Activated CD8-positive, alpha-beta T cell treated with anti-CD3 and anti-CD28 coated beads, Interleukin-2, amount 10 ng/mL, durations not matched to agents 7 days and 5 days (primary cell): Measurements from ENCODE around the gene ENPP1. TPM values are rescaled to one million over a fixed set of nuclear protein-coding genes. Genes with fewer than 3 reads are reported as not detected.

Source experiments
- ATAC-seq: fragments of 150-1000 bp; cut with Tn5 transposase; one replicate; pipeline ENCODE4 v1.10.0; 2021; ENCODE audit warnings: moderate library complexity
- CTCF ChIA-PET: fragments of 350-600 bp; sonication (Branson Sonifier 250); formaldehyde crosslinking; loops from one replicate; lab custom pipeline; 2021; ENCODE audit warnings: antibody characterized with exemption; lab: Charles Lee
- POLR2A ChIA-PET: fragments of 350-600 bp; sonication (Branson Sonifier 250); formaldehyde crosslinking; loops from one replicate; lab custom pipeline; 2021; ENCODE audit warnings: antibody characterized with exemption; lab: Charles Lee
- DNase-seq: peaks from one replicate; pipeline ENCODE4 v3.0.0-alpha.2; 2020
- H3K27ac Mint-ChIP-seq: one replicate; pipeline ENCODE4 v1.8.0; 2021; ENCODE audit warnings: mild to moderate bottlenecking, mixed read lengths
- H3K27me3 Mint-ChIP-seq: one replicate; pipeline ENCODE4 v1.8.0; 2021; ENCODE audit warnings: low read depth, mixed read lengths
- H3K36me3 Mint-ChIP-seq: one replicate; pipeline ENCODE4 v1.8.0; 2021; ENCODE audit warnings: low read depth, mixed read lengths
- H3K4me1 Mint-ChIP-seq: one replicate; pipeline ENCODE4 v1.8.0; 2021; ENCODE audit warnings: low read depth, mixed read lengths
- H3K4me3 Mint-ChIP-seq: one replicate; pipeline ENCODE4 v1.8.0; 2021; ENCODE audit warnings: mild to moderate bottlenecking, mixed read lengths
- H3K9me3 Mint-ChIP-seq: one replicate; pipeline ENCODE4 v1.8.0; 2022; ENCODE audit warnings: mixed read lengths; ENCODE audit not compliant: insufficient read depth
- total RNA-seq, 2 experiments: library from RNA; stranded (reverse); gene quantifications; one replicate each; pipeline ENCODE4 v1.2.3, GENCODE V29; 2021

Gene ENPP1
- total RNA-seq: under 1 TPM; 0.29 to 0.50 TPM

- Mint-ChIP-seq H3K27me3 (peaks cover 69% of the 10 kb centered on the region), H3K9me3 (no peaks in the 10 kb centered on the region), H3K27ac (peak within 1 kb of the TSS; percentile 70), H3K4me1 (peaks cover 25% of the 10 kb centered on the region), H3K36me3 (no peaks in the 10 kb centered on the region), H3K4me3 (peak within 1 kb of the TSS; percentile 84)
- ATAC-seq (peak; percentile 80), DNase-seq (peak; percentile 64)
- ChIA-PET POLR2A (no interaction called here), CTCF (interaction anchor here (1.0 kb wide), 1 partner anchor 179 kb away, joined by 4 read pairs; the partner anchor contains the start of gene MED23)
Measured at GRCh38 chr6:131807644-131808459, at the start of gene ENPP1. ENPP1 (plus strand) TSS chr6:131808020; CDS start chr6:131808036, 16 bp downstream.

- H3K4me3 Mint-ChIP-seq: no peak overlapping the region
- ChIA-PET POLR2A (no interaction called here), CTCF (no interaction called here)
- no peak overlapping the region for H3K27ac Mint-ChIP-seq
- DNase-seq (no peak), ATAC-seq (no peak)
- no peaks in the 10 kb centered on the region for H3K9me3 Mint-ChIP-seq
- H3K4me1 Mint-ChIP-seq: no peaks in the 10 kb centered on the region
- no peaks in the 10 kb centered on the region for H3K36me3 Mint-ChIP-seq
- H3K27me3 Mint-ChIP-seq: peaks cover 19% of the 10 kb centered on the region
Measured at GRCh38 chr6:131758920-131759319, 48.9 kb upstream of the ENPP1 start.

- no peak for ATAC-seq
- Mint-ChIP-seq H3K36me3 (no peaks in the 10 kb centered on the region), H3K4me3 (no peak overlapping the region), H3K27ac (no peak overlapping the region), H3K9me3 (no peaks in the 10 kb centered on the region), H3K4me1 (no peaks in the 10 kb centered on the region), H3K27me3 (peaks cover 14% of the 10 kb centered on the region)
- no peak for DNase-seq
- POLR2A ChIA-PET: no interaction called here
- CTCF ChIA-PET: interaction anchor here (1.4 kb wide), 1 partner anchor 66 kb away, joined by 3 read pairs; no protein-coding TSS in a partner anchor
Measured at GRCh38 chr6:131761060-131761761, 46.6 kb upstream of the ENPP1 start.

- DNase-seq: no peak
- ChIA-PET CTCF (no interaction called here), POLR2A (no interaction called here)
- no peaks in the 10 kb centered on the region for H3K36me3 Mint-ChIP-seq
- no peak overlapping the region for H3K27ac Mint-ChIP-seq
- H3K27me3 Mint-ChIP-seq: peaks cover 14% of the 10 kb centered on the region
- no peak overlapping the region for H3K4me3 Mint-ChIP-seq
- ATAC-seq: no peak
- no peaks in the 10 kb centered on the region for H3K9me3 Mint-ChIP-seq
- no peaks in the 10 kb centered on the region for H3K4me1 Mint-ChIP-seq
Measured at GRCh38 chr6:131761762-131762067, 46.1 kb upstream of the ENPP1 start.

GRCh38 chr6:131762984-131763383 lies 44.8 kb upstream of the ENPP1 start:
- no peak for ATAC-seq
- H3K27me3 Mint-ChIP-seq: peaks cover 18% of the 10 kb centered on the region
- H3K27ac Mint-ChIP-seq: no peak overlapping the region
- no peaks in the 10 kb centered on the region for H3K4me1 Mint-ChIP-seq
- no peak overlapping the region for H3K4me3 Mint-ChIP-seq
- no peaks in the 10 kb centered on the region for H3K9me3 Mint-ChIP-seq
- H3K36me3 Mint-ChIP-seq: no peaks in the 10 kb centered on the region
- POLR2A ChIA-PET: no interaction called here
- CTCF ChIA-PET: no interaction called here
- DNase-seq: no peak

- DNase-seq: no peak
- peaks cover 15% of the 10 kb centered on the region for H3K27me3 Mint-ChIP-seq
- no peak overlapping the region for H3K27ac Mint-ChIP-seq
- ChIA-PET CTCF (no interaction called here), POLR2A (interaction anchor here (0.6 kb wide), 1 partner anchor 133 kb away, joined by 3 read pairs; no protein-coding TSS in a partner anchor)
- no peaks in the 10 kb centered on the region for H3K4me1 Mint-ChIP-seq
- no peaks in the 10 kb centered on the region for H3K36me3 Mint-ChIP-seq
- H3K9me3 Mint-ChIP-seq: no peaks in the 10 kb centered on the region
- no peak for ATAC-seq
- H3K4me3 Mint-ChIP-seq: no peak overlapping the region
Measured at GRCh38 chr6:131763749-131764148, 44.1 kb upstream of the ENPP1 start.

GRCh38 chr6:131764350-131764749 lies 43.5 kb upstream of the ENPP1 start:
- Mint-ChIP-seq H3K4me1 (no peaks in the 10 kb centered on the region), H3K27me3 (peaks cover 15% of the 10 kb centered on the region), H3K36me3 (no peaks in the 10 kb centered on the region), H3K27ac (no peak overlapping the region), H3K9me3 (no peaks in the 10 kb centered on the region), H3K4me3 (no peak overlapping the region)
- DNase-seq: no peak
- ChIA-PET POLR2A (no interaction called here), CTCF (no interaction called here)
- no peak for ATAC-seq

- Mint-ChIP-seq H3K4me1 (no peaks in the 10 kb centered on the region), H3K27ac (no peak overlapping the region), H3K4me3 (no peak overlapping the region), H3K36me3 (no peaks in the 10 kb centered on the region), H3K27me3 (peaks cover 13% of the 10 kb centered on the region), H3K9me3 (no peaks in the 10 kb centered on the region)
- CTCF ChIA-PET: no interaction called here
- no peak for ATAC-seq
- POLR2A ChIA-PET: no interaction called here
- DNase-seq: no peak
Measured at GRCh38 chr6:131765081-131765803, 42.6 kb upstream of the ENPP1 start.

- no peak overlapping the region for H3K4me3 Mint-ChIP-seq
- DNase-seq (no peak), ATAC-seq (no peak)
- no peaks in the 10 kb centered on the region for H3K36me3 Mint-ChIP-seq
- no peaks in the 10 kb centered on the region for H3K4me1 Mint-ChIP-seq
- POLR2A ChIA-PET: no interaction called here
- no peak overlapping the region for H3K27ac Mint-ChIP-seq
- no peaks in the 10 kb centered on the region for H3K9me3 Mint-ChIP-seq
- peaks cover 16% of the 10 kb centered on the region for H3K27me3 Mint-ChIP-seq
- CTCF ChIA-PET: no interaction called here
Measured at GRCh38 chr6:131765804-131766135, 42.0 kb upstream of the ENPP1 start.

- Mint-ChIP-seq H3K27me3 (peaks cover 19% of the 10 kb centered on the region), H3K9me3 (no peaks in the 10 kb centered on the region), H3K36me3 (no peaks in the 10 kb centered on the region), H3K4me1 (no peaks in the 10 kb centered on the region), H3K27ac (no peak overlapping the region), H3K4me3 (no peak overlapping the region)
- DNase-seq (no peak), ATAC-seq (no peak)
- ChIA-PET CTCF (no interaction called here), POLR2A (no interaction called here)
Measured at GRCh38 chr6:131766631-131767030, 41.2 kb upstream of the ENPP1 start.

- CTCF ChIA-PET: no interaction called here
Measured at GRCh38 chr6:131768964-131769363, 38.9 kb upstream of the ENPP1 start.

More at GRCh38 chr6:131768964-131769363, 38.9 kb upstream of the ENPP1 start:
- DNase-seq (no peak), ATAC-seq (no peak)
- H3K4me1 Mint-ChIP-seq: no peaks in the 10 kb centered on the region
- no peak overlapping the region for H3K27ac Mint-ChIP-seq
- H3K4me3 Mint-ChIP-seq: no peak overlapping the region
- no peaks in the 10 kb centered on the region for H3K9me3 Mint-ChIP-seq
- POLR2A ChIA-PET: no interaction called here
- H3K27me3 Mint-ChIP-seq: peaks cover 25% of the 10 kb centered on the region
- no peaks in the 10 kb centered on the region for H3K36me3 Mint-ChIP-seq
